ENCODE results near the gene CDC14A. TPM values are rescaled to one million over a fixed set of nuclear protein-coding genes. Genes with fewer than 3 reads are reported as not detected.

CDC14A gene
- total and polyA plus RNA-seq, 8 donors: 8.9 to 16.4 (median 14.2) TPM

DNA sequence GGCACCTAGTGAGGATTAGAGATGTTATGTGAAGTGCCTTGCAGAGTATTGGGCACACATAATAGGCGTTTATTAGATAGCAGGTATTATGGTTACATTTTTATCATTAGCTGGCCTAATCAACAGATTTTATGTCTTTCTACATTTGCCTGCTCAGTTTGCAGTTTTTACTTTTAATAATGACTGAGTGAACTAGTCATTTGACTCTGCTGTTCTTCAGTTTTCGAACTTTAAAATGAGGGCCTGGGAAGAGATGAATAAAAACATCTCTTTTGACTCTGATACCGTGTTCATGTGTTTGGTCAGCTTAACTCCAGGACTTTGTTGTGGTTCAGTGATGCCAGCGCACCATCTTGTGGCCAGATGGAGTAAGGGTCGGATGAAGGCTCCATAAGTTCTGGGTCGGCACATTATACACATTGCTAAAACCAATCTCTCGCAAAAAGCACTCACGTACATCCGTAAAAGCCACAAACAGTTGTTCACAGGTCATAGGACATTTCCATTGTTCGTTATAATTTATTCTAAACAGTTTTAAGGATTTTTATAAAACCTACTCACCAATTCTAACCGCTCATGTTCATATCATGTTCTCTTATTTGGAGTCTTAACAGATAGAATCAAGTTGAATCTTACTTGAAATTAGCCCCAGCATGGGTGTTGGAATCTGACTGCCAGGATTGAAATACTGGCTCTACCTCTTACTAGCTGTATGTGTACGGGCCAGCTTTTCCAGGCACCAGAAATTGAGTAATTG lies 107.2 kb downstream of the CDC14A start:
- DNase-seq (peak; percentile 62 to 87 (median 74)), ATAC-seq (peak; percentile 95)
- TF ChIP-seq, protein P1, sequence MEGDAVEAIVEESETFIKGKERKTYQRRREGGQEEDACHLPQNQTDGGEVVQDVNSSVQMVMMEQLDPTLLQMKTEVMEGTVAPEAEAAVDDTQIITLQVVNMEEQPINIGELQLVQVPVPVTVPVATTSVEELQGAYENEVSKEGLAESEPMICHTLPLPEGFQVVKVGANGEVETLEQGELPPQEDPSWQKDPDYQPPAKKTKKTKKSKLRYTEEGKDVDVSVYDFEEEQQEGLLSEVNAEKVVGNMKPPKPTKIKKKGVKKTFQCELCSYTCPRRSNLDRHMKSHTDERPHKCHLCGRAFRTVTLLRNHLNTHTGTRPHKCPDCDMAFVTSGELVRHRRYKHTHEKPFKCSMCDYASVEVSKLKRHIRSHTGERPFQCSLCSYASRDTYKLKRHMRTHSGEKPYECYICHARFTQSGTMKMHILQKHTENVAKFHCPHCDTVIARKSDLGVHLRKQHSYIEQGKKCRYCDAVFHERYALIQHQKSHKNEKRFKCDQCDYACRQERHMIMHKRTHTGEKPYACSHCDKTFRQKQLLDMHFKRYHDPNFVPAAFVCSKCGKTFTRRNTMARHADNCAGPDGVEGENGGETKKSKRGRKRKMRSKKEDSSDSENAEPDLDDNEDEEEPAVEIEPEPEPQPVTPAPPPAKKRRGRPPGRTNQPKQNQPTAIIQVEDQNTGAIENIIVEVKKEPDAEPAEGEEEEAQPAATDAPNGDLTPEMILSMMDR (IDR thresholded peaks at IDR 0.05): peak; percentile 81 to 85
- intact Hi-C loops (cut with DNase I): loop anchor here in 1 of 2 donors (5.0 to 10.0 kb wide), 3 partner anchors 105 to 652 kb away; partner anchors contain the start of gene CDC14A
- no peaks in the 10 kb centered on the region for H3K27me3 ChIP-seq
- peaks cover 0 to 17% of the 10 kb centered on the region in 2 donors for H3K4me1 ChIP-seq
- H3K9me3 ChIP-seq: no peaks in the 10 kb centered on the region
- H3K36me3 ChIP-seq: peaks cover 0 to 12% of the 10 kb centered on the region in 2 donors
- H3K4me3 ChIP-seq: no peak overlapping the region
- H3K27ac ChIP-seq: no peak overlapping the region

DNA sequence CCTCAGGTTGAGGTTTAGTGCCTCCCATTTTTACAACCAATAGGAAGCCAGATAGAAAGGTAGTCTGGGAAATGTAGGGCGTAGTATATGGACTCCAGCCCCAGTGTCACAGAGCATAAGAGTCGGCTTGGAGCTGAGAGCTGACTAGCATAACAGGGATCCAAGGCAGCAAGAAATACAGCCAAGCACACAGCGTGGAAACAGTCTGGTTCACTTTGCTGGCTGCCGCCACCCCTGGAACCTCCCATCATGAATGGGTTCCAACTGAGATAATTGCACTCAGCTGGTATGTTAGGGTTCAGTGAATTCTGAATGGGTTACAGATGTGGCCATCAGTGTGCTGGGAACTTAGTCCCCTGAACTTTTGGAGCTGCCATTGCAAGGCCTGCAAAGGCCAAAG lies 108.9 kb downstream of the CDC14A start:
- ATAC-seq (peak; percentile 37), DNase-seq (peak in 1 of 4 donors; percentile 51)
- Histone ChIP-seq H3K4me3 (no peak overlapping the region), H3K4me1 (peaks cover 0 to 17% of the 10 kb centered on the region in 2 donors), H3K36me3 (peaks cover 0 to 17% of the 10 kb centered on the region in 2 donors), H3K27me3 (no peaks in the 10 kb centered on the region), H3K9me3 (no peaks in the 10 kb centered on the region), H3K27ac (no peak overlapping the region)
- intact Hi-C loops (cut with DNase I): loop anchor here in 1 of 2 donors (5.0 kb wide), 2 partner anchors 406 to 654 kb away; no protein-coding TSS in a partner anchor
- TF ChIP-seq, protein P1 (IDR thresholded peaks at IDR 0.05): no peak

DNA sequence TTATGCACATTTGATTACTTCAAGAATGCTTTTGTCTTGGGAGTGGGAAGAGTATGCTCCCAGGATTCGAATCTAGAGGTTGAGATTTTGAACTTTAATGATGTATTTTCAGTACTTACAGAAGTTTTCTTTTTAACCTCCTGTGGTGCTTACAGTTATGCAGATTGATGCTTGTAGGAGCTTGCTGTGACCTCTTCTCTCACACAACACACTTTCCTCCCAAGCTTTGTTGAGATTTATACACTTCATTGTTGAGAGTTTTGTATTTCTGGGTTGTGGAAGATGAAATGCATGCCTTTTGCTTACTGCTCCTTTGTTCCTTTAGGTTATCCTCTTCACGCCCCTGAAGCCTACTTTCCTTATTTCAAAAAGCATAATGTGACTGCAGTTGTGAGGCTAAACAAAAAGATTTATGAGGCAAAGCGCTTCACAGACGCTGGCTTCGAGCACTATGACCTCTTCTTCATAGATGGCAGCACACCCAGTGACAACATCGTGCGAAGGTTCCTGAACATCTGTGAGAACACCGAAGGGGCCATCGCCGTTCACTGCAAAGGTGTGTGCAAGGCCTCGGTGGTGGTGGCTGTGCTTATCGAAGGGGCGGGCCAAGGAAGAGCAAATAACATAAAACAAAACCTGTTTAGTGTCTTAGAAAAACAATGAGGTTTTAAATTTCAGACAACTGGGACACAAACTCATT lies 110.2 kb downstream of the CDC14A start:
- ATAC-seq (no peak), DNase-seq (peak in 1 of 4 donors; percentile 56)
- H3K4me1 ChIP-seq: peaks cover 0 to 17% of the 10 kb centered on the region in 2 donors
- H3K27ac ChIP-seq: no peak overlapping the region
- TF ChIP-seq, protein P1 (IDR thresholded peaks at IDR 0.05): no peak
- peaks cover 0 to 17% of the 10 kb centered on the region in 2 donors for H3K36me3 ChIP-seq
- no peaks in the 10 kb centered on the region for H3K27me3 ChIP-seq
- no peak overlapping the region for H3K4me3 ChIP-seq
- H3K9me3 ChIP-seq: no peaks in the 10 kb centered on the region
- intact Hi-C loops (cut with DNase I): loop anchor here in 1 of 2 donors (5.0 kb wide), 2 partner anchors 405 to 655 kb away; no protein-coding TSS in a partner anchor

DNA sequence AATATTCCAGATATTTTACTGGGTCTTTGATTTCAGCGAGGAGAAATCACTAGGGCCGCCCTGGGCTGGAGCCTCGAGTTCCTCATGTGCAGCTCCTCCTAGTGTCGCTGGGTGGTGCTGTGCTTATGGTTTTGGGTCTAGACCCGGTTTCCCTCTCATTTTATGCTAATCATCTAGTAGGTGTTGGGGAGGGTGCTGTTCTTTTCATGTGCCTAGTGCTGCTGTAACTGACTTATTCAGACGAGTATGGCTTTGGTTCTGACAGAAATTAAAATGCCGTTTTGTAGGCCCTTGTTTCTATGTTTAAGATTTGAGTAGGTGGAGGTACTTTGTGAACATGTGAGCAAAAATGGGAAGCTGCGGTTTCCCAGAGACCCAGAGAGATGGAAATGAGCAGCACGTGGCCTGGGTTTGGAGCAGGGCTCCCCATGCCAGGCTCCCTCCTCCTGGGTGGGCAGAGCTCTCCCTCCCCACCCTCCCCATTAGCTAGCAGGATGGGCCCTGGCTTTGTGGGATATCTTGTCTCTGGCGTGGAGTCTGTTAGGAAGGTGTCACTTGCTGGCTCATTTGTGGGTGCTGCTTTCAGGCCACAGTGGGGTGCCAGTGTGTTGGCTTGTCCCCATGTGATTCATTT lies 111.6 kb downstream of the CDC14A start:
- H3K4me3 ChIP-seq: peak overlapping the region in 1 of 2 donors; percentile 8
- H3K36me3 ChIP-seq: peaks cover 0 to 28% of the 10 kb centered on the region in 2 donors
- no peaks in the 10 kb centered on the region for H3K27me3 ChIP-seq
- peak overlapping the region in 1 of 2 donors; percentile 9 for H3K27ac ChIP-seq
- H3K9me3 ChIP-seq: no peaks in the 10 kb centered on the region
- TF ChIP-seq, protein P1 (IDR thresholded peaks at IDR 0.05): peak; percentile 62 to 78
- peak in 3 of 4 donors; percentile 68 to 81 (median 70) for DNase-seq
- peaks cover 0 to 17% of the 10 kb centered on the region in 2 donors for H3K4me1 ChIP-seq
- ATAC-seq: peak; percentile 84
- intact Hi-C loops (cut with DNase I): loop anchor here in 1 of 2 donors (5.0 kb wide), 2 partner anchors 403 to 657 kb away; no protein-coding TSS in a partner anchor

Data from left lung (tissue), 10 donors.